ENCODE data around the gene EBF3. TPM values are rescaled to one million over a fixed set of nuclear protein-coding genes. Genes with fewer than 3 reads are reported as not detected.
A peak's percentile ranks its signal among the peaks of the same experiment; 100 is the strongest.

EBF3 gene
- total and polyA plus RNA-seq, 4 experiments from 2014 or later: not detected

GRCh38 chr10:129849853-129850252 is 114.2 kb downstream of the EBF3 start:
- intact Hi-C loops (cut with micrococcal nuclease): no loop called here
- DNase-seq: no peak
- ChIA-PET POLR2A (ENCODE audit: partially characterized antibody) (no interaction called here), CTCF (ENCODE audit: partially characterized antibody) (no interaction called here)
- H3K27ac Mint-ChIP-seq: no peak overlapping the region
- no peak overlapping the region for H3K4me3 Mint-ChIP-seq
- H3K9me3 ChIP-seq (ENCODE audit: control insufficient read depth in 1 of 2, low read length in 2 of 2): no peaks in the 10 kb centered on the region
- no peaks in the 10 kb centered on the region for H3K4me1 ChIP-seq (ENCODE audit: insufficient read depth, low read length)
- H3K27ac ChIP-seq (ENCODE audit: low read depth, low read length): no peak overlapping the region
- H3K27me3 Mint-ChIP-seq: peaks cover 0 to 9% of the 10 kb centered on the region in 2 donors
- H3K27me3 ChIP-seq (ENCODE audit: insufficient read depth, low read length): no peaks in the 10 kb centered on the region
- no peaks in the 10 kb centered on the region for H3K4me1 Mint-ChIP-seq
- peaks cover 0 to 4% (median 0%) of the 10 kb centered on the region in 8 donors for H3K9me3 Mint-ChIP-seq
- no peaks in the 10 kb centered on the region for H3K36me3 ChIP-seq (ENCODE audit: insufficient read depth, low read length)
- no peaks in the 10 kb centered on the region for H3K36me3 Mint-ChIP-seq
- no peak overlapping the region for H3K4me3 ChIP-seq (ENCODE audit: low read length in 2 of 2)

GRCh38 chr10:129849452-129849750 is 114.7 kb downstream of the EBF3 start:
- H3K9me3 Mint-ChIP-seq: peaks cover 0 to 4% (median 0%) of the 10 kb centered on the region in 8 donors
- CTCF ChIA-PET (ENCODE audit: partially characterized antibody): no interaction called here
- Histone ChIP-seq H3K27ac (ENCODE audit: low read depth, low read length) (no peak overlapping the region), H3K9me3 (ENCODE audit: control insufficient read depth in 1 of 2, low read length in 2 of 2) (no peaks in the 10 kb centered on the region), H3K27me3 (ENCODE audit: insufficient read depth, low read length) (no peaks in the 10 kb centered on the region), H3K36me3 (ENCODE audit: insufficient read depth, low read length) (no peaks in the 10 kb centered on the region), H3K4me3 (ENCODE audit: low read length in 2 of 2) (no peak overlapping the region), H3K4me1 (ENCODE audit: insufficient read depth, low read length) (no peaks in the 10 kb centered on the region)
- no peaks in the 10 kb centered on the region for H3K36me3 Mint-ChIP-seq
- no peak overlapping the region for H3K27ac Mint-ChIP-seq
- POLR2A ChIA-PET (ENCODE audit: partially characterized antibody): no interaction called here
- peaks cover 0 to 7% of the 10 kb centered on the region in 2 donors for H3K27me3 Mint-ChIP-seq
- H3K4me3 Mint-ChIP-seq: no peak overlapping the region
- no peaks in the 10 kb centered on the region for H3K4me1 Mint-ChIP-seq
- DNase-seq: no peak
- intact Hi-C loops (cut with micrococcal nuclease): no loop called here

GRCh38 chr10:129848696-129849451 is 115.2 kb downstream of the EBF3 start:
- DNase-seq: no peak
- CTCF ChIA-PET (ENCODE audit: partially characterized antibody): no interaction called here
- H3K27me3 Mint-ChIP-seq: peaks cover 0 to 7% of the 10 kb centered on the region in 2 donors

GRCh38 chr10:129847741-129848483 is 116.2 kb downstream of the EBF3 start:
- Mint-ChIP-seq H3K36me3 (no peaks in the 10 kb centered on the region), H3K9me3 (peaks cover 0 to 4% (median 0%) of the 10 kb centered on the region in 8 donors), H3K27ac (peak overlapping the region in 1 of 7 donors; percentile 17), H3K4me1 (no peaks in the 10 kb centered on the region), H3K4me3 (no peak overlapping the region), H3K27me3 (peaks cover 0 to 5% of the 10 kb centered on the region in 2 donors)
- Histone ChIP-seq H3K27ac (ENCODE audit: low read depth, low read length) (no peak overlapping the region), H3K36me3 (ENCODE audit: insufficient read depth, low read length) (no peaks in the 10 kb centered on the region), H3K4me3 (ENCODE audit: low read length in 2 of 2) (no peak overlapping the region), H3K9me3 (ENCODE audit: control insufficient read depth in 1 of 2, low read length in 2 of 2) (no peaks in the 10 kb centered on the region), H3K4me1 (ENCODE audit: insufficient read depth, low read length) (no peaks in the 10 kb centered on the region), H3K27me3 (ENCODE audit: insufficient read depth, low read length) (no peaks in the 10 kb centered on the region)
- ChIA-PET CTCF (ENCODE audit: partially characterized antibody) (no interaction called here), POLR2A (ENCODE audit: partially characterized antibody) (no interaction called here)
- no peak for DNase-seq
- intact Hi-C loops (cut with micrococcal nuclease): no loop called here

More at GRCh38 chr10:129848696-129849451, 115.2 kb downstream of the EBF3 start:
- Mint-ChIP-seq H3K36me3 (no peaks in the 10 kb centered on the region), H3K9me3 (peaks cover 0 to 4% (median 0%) of the 10 kb centered on the region in 8 donors), H3K4me1 (no peaks in the 10 kb centered on the region), H3K4me3 (no peak overlapping the region), H3K27ac (no peak overlapping the region)
- Histone ChIP-seq H3K36me3 (ENCODE audit: insufficient read depth, low read length) (no peaks in the 10 kb centered on the region), H3K27ac (ENCODE audit: low read depth, low read length) (no peak overlapping the region), H3K4me1 (ENCODE audit: insufficient read depth, low read length) (no peaks in the 10 kb centered on the region), H3K4me3 (ENCODE audit: low read length in 2 of 2) (no peak overlapping the region), H3K9me3 (ENCODE audit: control insufficient read depth in 1 of 2, low read length in 2 of 2) (no peaks in the 10 kb centered on the region), H3K27me3 (ENCODE audit: insufficient read depth, low read length) (no peaks in the 10 kb centered on the region)
- POLR2A ChIA-PET (ENCODE audit: partially characterized antibody): no interaction called here
- intact Hi-C loops (cut with micrococcal nuclease): no loop called here

- no peak for DNase-seq
- H3K4me1 Mint-ChIP-seq: no peaks in the 10 kb centered on the region
- H3K36me3 ChIP-seq (ENCODE audit: insufficient read depth, low read length): no peaks in the 10 kb centered on the region
- H3K27ac Mint-ChIP-seq: no peak overlapping the region
- H3K36me3 Mint-ChIP-seq: no peaks in the 10 kb centered on the region
- no peak overlapping the region for H3K27ac ChIP-seq (ENCODE audit: low read depth, low read length)
- no peaks in the 10 kb centered on the region for H3K27me3 ChIP-seq (ENCODE audit: insufficient read depth, low read length)
- no peaks in the 10 kb centered on the region for H3K9me3 ChIP-seq (ENCODE audit: control insufficient read depth in 1 of 2, low read length in 2 of 2)
- intact Hi-C loops (cut with micrococcal nuclease): no loop called here
- no peak overlapping the region for H3K4me3 ChIP-seq (ENCODE audit: low read length in 2 of 2)
- ChIA-PET POLR2A (ENCODE audit: partially characterized antibody) (no interaction called here), CTCF (ENCODE audit: partially characterized antibody) (no interaction called here)
- peaks cover 0 to 4% (median 0%) of the 10 kb centered on the region in 8 donors for H3K9me3 Mint-ChIP-seq
- H3K4me1 ChIP-seq (ENCODE audit: insufficient read depth, low read length): no peaks in the 10 kb centered on the region
- H3K27me3 Mint-ChIP-seq: peaks cover 0 to 5% of the 10 kb centered on the region in 2 donors
- no peak overlapping the region for H3K4me3 Mint-ChIP-seq
These were observed 117.1 kb downstream of the EBF3 start for GRCh38 chr10:129846991-129847391.

GRCh38 chr10:129845111-129845753 is 118.8 kb downstream of the EBF3 start:
- no peaks in the 10 kb centered on the region for H3K9me3 ChIP-seq (ENCODE audit: control insufficient read depth in 1 of 2, low read length in 2 of 2)
- peaks cover 0 to 4% (median 0%) of the 10 kb centered on the region in 8 donors for H3K9me3 Mint-ChIP-seq
- no peak overlapping the region for H3K4me3 ChIP-seq (ENCODE audit: low read length in 2 of 2)
- no peaks in the 10 kb centered on the region for H3K36me3 ChIP-seq (ENCODE audit: insufficient read depth, low read length)
- H3K36me3 Mint-ChIP-seq: no peaks in the 10 kb centered on the region
- POLR2A ChIA-PET (ENCODE audit: partially characterized antibody): no interaction called here
- no peaks in the 10 kb centered on the region for H3K4me1 Mint-ChIP-seq
- H3K27ac ChIP-seq (ENCODE audit: low read depth, low read length): no peak overlapping the region
- intact Hi-C loops (cut with micrococcal nuclease): no loop called here
- peaks cover 0 to 3% of the 10 kb centered on the region in 2 donors for H3K27me3 Mint-ChIP-seq
- DNase-seq: no peak
- CTCF ChIA-PET (ENCODE audit: partially characterized antibody): interaction anchor here (1.2 kb wide), 1 partner anchor 14 kb away, joined by 4 read pairs; no protein-coding TSS in a partner anchor
- no peaks in the 10 kb centered on the region for H3K4me1 ChIP-seq (ENCODE audit: insufficient read depth, low read length)
- H3K4me3 Mint-ChIP-seq: no peak overlapping the region
- no peaks in the 10 kb centered on the region for H3K27me3 ChIP-seq (ENCODE audit: insufficient read depth, low read length)
- H3K27ac Mint-ChIP-seq: no peak overlapping the region

- H3K4me1 ChIP-seq (ENCODE audit: insufficient read depth, low read length): no peaks in the 10 kb centered on the region
- CTCF ChIA-PET (ENCODE audit: partially characterized antibody): interaction anchor here (1.2 kb wide), 1 partner anchor 14 kb away, joined by 4 read pairs; no protein-coding TSS in a partner anchor
- no peaks in the 10 kb centered on the region for H3K9me3 ChIP-seq (ENCODE audit: control insufficient read depth in 1 of 2, low read length in 2 of 2)
- POLR2A ChIA-PET (ENCODE audit: partially characterized antibody): no interaction called here
- intact Hi-C loops (cut with micrococcal nuclease): no loop called here
- no peak overlapping the region for H3K27ac Mint-ChIP-seq
- no peaks in the 10 kb centered on the region for H3K36me3 Mint-ChIP-seq
- H3K27ac ChIP-seq (ENCODE audit: low read depth, low read length): no peak overlapping the region
- DNase-seq: no peak
- H3K27me3 ChIP-seq (ENCODE audit: insufficient read depth, low read length): no peaks in the 10 kb centered on the region
- H3K4me1 Mint-ChIP-seq: no peaks in the 10 kb centered on the region
- no peak overlapping the region for H3K4me3 ChIP-seq (ENCODE audit: low read length in 2 of 2)
- H3K27me3 Mint-ChIP-seq: peaks cover 0 to 3% of the 10 kb centered on the region in 2 donors
- no peak overlapping the region for H3K4me3 Mint-ChIP-seq
- no peaks in the 10 kb centered on the region for H3K36me3 ChIP-seq (ENCODE audit: insufficient read depth, low read length)
- no peaks in the 10 kb centered on the region for H3K9me3 Mint-ChIP-seq
These were observed 119.8 kb downstream of the EBF3 start for GRCh38 chr10:129844216-129844766.
